K562 (cell line): ENCODE data around the gene ZNRF3. TPM values are rescaled to one million over a fixed set of nuclear protein-coding genes. Genes with fewer than 3 reads are reported as not detected.

ENCODE experiments used
- ATAC-seq: fragments of 200-7000 bp; cut with Tn5 transposase; 3 replicates; pipeline ENCODE4 v1.9.1; 2020; ENCODE audit warnings: moderate library complexity
- BruUV-seq: library from RNA; stranded (reverse); fragments of 400-500 nt; replicated peaks from 2 replicates; lab custom pipeline; 2021; lab: Mats Ljungman, UMichigan
- CTCF ChIA-PET: fragments of 300-600 bp; formaldehyde crosslinking; extraction: SDS; loops from one replicate; lab custom pipeline; 2021; ENCODE audit warnings: low intra/inter-chr PET ratio; lab: Yijun Ruan, JAX
- POLR2A ChIA-PET: fragments of 300-600, 350-650 bp; sonication (Branson Sonifier 250); formaldehyde crosslinking; extraction: SDS; loops from one replicate; lab custom pipeline; 2021; ENCODE audit warnings: antibody characterized with exemption, inconsistent platforms; lab: Yijun Ruan, JAX
- DNase-seq, 4 experiments: peaks; one replicate each; pipeline versions ENCODE4 v3.0.0 to v3.0.0-alpha.2; 2011 to 2018; ENCODE audit warnings: low spot score in 3 of 4, mixed read lengths in 3 of 4; ENCODE audit errors: extremely low read depth in 1 of 4
- FAIRE-seq: peaks from 2 replicates; lab custom pipeline; 2011; peaks lifted over from hg19 to GRCh38; lab: Jason Lieb, UNC
- H2AFZ ChIP-seq: 2 replicates; pipeline ENCODE4 v1.6.0; 2011; ENCODE audit warnings: low read depth, low read length, control low read depth, inconsistent platforms
- H3K27ac ChIP-seq: fragments of 200-600 bp; 3 replicates; pipeline ENCODE4 v1.8.0; 2011; ENCODE audit warnings: low read depth, mild to moderate bottlenecking, control low read depth, inconsistent platforms, low read length, moderate library complexity, mixed read lengths; ENCODE audit errors: extremely low read depth
- H3K27me3 ChIP-seq, 2 experiments: fragments of 300-600 bp in 1 of 2; 2 replicates in 1 of 2; 3 replicates in 1 of 2; pipeline versions ENCODE4 v1.6.0 to v1.8.0; 2011; ENCODE audit warnings: inconsistent platforms in 2 of 2, low read length in 2 of 2, mild to moderate bottlenecking in 1 of 2, mixed read lengths in 1 of 2, moderate library complexity in 1 of 2; ENCODE audit not compliant: control insufficient read depth in 2 of 2, insufficient read depth in 2 of 2
- H3K36me3 ChIP-seq: fragments of 300-600 bp; 3 replicates; pipeline ENCODE4 v1.8.0; 2011; ENCODE audit warnings: mild to moderate bottlenecking, low read length, inconsistent platforms; ENCODE audit not compliant: control insufficient read depth, insufficient read depth
- H3K4me1 ChIP-seq, 2 experiments: fragments of 200-600 bp in 1 of 2; replicated peaks in 1 of 2; 2 replicates in 1 of 2; 3 replicates in 1 of 2; pipeline versions ENCODE4 v1.5.1 to v1.8.0; 2011; ENCODE audit warnings: inconsistent platforms in 2 of 2, low read length in 2 of 2, mild to moderate bottlenecking in 1 of 2, mixed read lengths in 1 of 2, moderate library complexity in 1 of 2; ENCODE audit not compliant: control insufficient read depth in 2 of 2, insufficient read depth in 2 of 2
- H3K4me2 ChIP-seq: 2 replicates; pipeline ENCODE4 v1.6.1; 2011; ENCODE audit warnings: low read length, control low read depth, inconsistent platforms, mixed read lengths; ENCODE audit not compliant: insufficient read depth
- H3K4me3 ChIP-seq: fragments of 200-600 bp; sonication (generic), shearing (Covaris generic); 2 replicates; pipeline ENCODE4 v1.5.1; 2016; ENCODE audit warnings: control low read depth, inconsistent platforms
- H3K79me2 ChIP-seq: fragments of 200-600 bp; 3 replicates; pipeline ENCODE4 v1.8.0; 2011; ENCODE audit warnings: low read length, inconsistent platforms; ENCODE audit not compliant: control insufficient read depth, insufficient read depth
- H3K9ac ChIP-seq, 2 experiments: 2 replicates each; pipeline versions ENCODE4 v1.6.0 to v1.6.1; 2011; ENCODE audit warnings: low read depth in 2 of 2, low read length in 2 of 2, control low read depth in 1 of 2, inconsistent platforms in 1 of 2, mild to moderate bottlenecking in 1 of 2, mixed read lengths in 1 of 2; ENCODE audit not compliant: insufficient read depth in 1 of 2
- H3K9me1 ChIP-seq: one replicate; pipeline ENCODE4 v1.6.0; 2011; ENCODE audit warnings: inconsistent platforms, mild to moderate bottlenecking, low read length, moderate library complexity; ENCODE audit not compliant: control insufficient read depth, insufficient read depth
- H3K9me3 ChIP-seq: replicated peaks from 2 replicates; pipeline ENCODE4 v1.5.1; 2011; ENCODE audit warnings: low read depth, low read length, inconsistent platforms; ENCODE audit not compliant: control insufficient read depth, insufficient read depth
- H4K20me1 ChIP-seq: replicated peaks from 2 replicates; pipeline ENCODE4 v1.6.1; 2011; ENCODE audit warnings: low read length, inconsistent platforms, mixed read lengths; ENCODE audit not compliant: control insufficient read depth, insufficient read depth
- MAFK ChIP-seq: IDR thresholded peaks from 2 replicates; pipeline ENCODE4 v1.6.1; 2011; ENCODE audit warnings: low read length, improper control_type of control experiment
- RBM22 ChIP-seq: fragments of 200-400 bp; formaldehyde crosslinking; IDR thresholded peaks from 2 replicates; pipeline ENCODE4 v1.6.1; 2018; ENCODE audit warnings: low read length, low read depth; ENCODE audit not compliant: poor library complexity, severe bottlenecking
- SMARCA4 ChIP-seq: fragments of 450-650 bp; IDR thresholded peaks from 2 replicates; pipeline ENCODE4 v1.6.1; 2016
- THRAP3 ChIP-seq: fragments of 450-650 bp; IDR thresholded peaks from 2 replicates; pipeline ENCODE4 v1.6.1; 2016; ENCODE audit warnings: mild to moderate bottlenecking, inconsistent platforms, borderline replicate concordance
- WGBS: fragments of 100-300 bp; shearing (Covaris generic); methylation state at CpG from one replicate; pipeline ENCODE4 v1.1.6; 2016; ENCODE audit warnings: low coverage, mixed read lengths; ENCODE audit not compliant: insufficient coverage; ENCODE audit errors: missing lambda C conversion rate; 5-methylcytosine and 5-hydroxymethylcytosine counted together
- in situ Hi-C: fragments of 300-500 bp; cut with MboI; formaldehyde crosslinking; loops from 4 replicates; pipeline ENCODE4 v1.15.0; 2018; ENCODE audit warnings: inconsistent platforms, mixed read lengths
- intact Hi-C: fragments of 100-400 bp; cut with micrococcal nuclease; formaldehyde crosslinking; loops from 2 replicates; pipeline ENCODE4 v1.14.2; 2022
- polyA plus RNA-seq, 8 experiments: library from polyadenylated mRNA; depleted of rRNA in 4 of 8; stranded (reverse) in 5 of 8; unstranded in 3 of 8; fragments of >200 nt; fragmentation: Nextera tagmentation in 2 of 8; fragmentation: Illumina TruSeq in 1 of 8; extraction: Ambion mirVana in 2 of 8; extraction: Trizol in 1 of 8; gene quantifications; 2 replicates each; pipeline versions ENCODE4 v1.2.1 to v1.2.3, GENCODE V29; 2011 to 2014; ENCODE audit warnings: inconsistent platforms in 1 of 8, missing spikeins in 1 of 8
- total RNA-seq, 7 experiments: library from RNA; depleted of rRNA in 6 of 7; stranded (reverse); fragments of >200 nt in 6 of 7; fragmentation: Illumina TruSeq in 2 of 7; extraction: Trizol in 2 of 7; gene quantifications; 2 replicates each; pipeline versions ENCODE4 v1.2.1 to v1.2.3, GENCODE V29; 2011 to 2021; ENCODE audit warnings: low replicate concordance in 1 of 7
- TF ChIP-seq, protein P1 (sequence below), 2 experiments: fragments of 150-350 bp in 1 of 2; IDR thresholded peaks; 2 replicates each; pipeline ENCODE4 v1.6.1; 2012 to 2016; ENCODE audit warnings: low read depth in 2 of 2, low read length in 2 of 2, mild to moderate bottlenecking in 1 of 2, moderate library complexity in 1 of 2
- TF ChIP-seq, protein P2 (sequence below), 2 experiments: fragments of 450-650 bp in 1 of 2; sonication (generic) in 1 of 2; formaldehyde crosslinking; conservative IDR thresholded peaks; 2 replicates each; pipeline versions ENCODE4 v1.4.0 to v1.8.1; 2020 to 2022; ENCODE audit warnings: mild to moderate bottlenecking in 1 of 2, missing genetic modification reagents in 1 of 2

ZNRF3 gene
- total and polyA plus RNA-seq, 9 of the 15 experiments (the other 6 are each of a cell fraction or from before 2014, with no cell fraction given) = 0.41 to 5.9 (median 1.7) TPM

DNA sequence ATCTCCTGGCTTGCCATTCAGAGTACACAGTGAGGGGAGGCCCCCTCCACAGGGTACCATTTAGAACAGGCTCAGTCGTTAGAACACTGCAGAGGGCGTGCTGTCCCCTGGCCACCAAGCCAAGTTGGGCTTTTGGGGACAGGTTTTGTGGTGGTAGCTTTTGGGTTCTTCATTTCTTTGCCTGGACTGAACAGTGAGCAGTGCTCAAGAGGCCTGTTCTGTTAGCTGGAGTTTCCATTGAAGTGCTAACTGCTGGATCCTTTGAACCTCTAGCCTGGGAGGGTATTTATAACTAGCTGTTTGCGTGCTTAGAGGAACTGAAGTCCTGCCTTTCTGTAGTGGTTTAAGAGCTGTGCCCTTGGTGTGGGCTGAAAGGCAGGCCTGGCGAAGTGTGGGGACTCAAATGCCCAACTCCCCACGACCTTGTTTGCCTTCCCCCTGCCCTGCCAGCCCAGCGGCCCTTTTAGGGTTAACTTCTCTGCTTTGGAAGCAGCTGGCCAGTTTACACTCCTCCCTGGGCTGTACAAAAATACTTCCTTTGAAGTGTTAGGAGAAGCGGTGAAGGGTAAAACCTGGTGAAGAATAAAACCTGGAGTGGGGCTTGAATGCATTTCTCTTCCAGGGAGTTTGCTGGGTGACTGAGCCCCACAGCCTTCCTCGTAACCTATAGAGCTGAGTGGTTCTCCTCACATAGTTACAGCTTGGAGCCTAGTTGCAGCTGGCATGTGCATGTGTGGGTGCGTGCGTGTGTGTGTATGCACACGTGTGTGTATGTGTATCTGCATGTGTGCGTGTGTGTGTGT lies 34.6 kb downstream of the ZNRF3 start:
- ChIA-PET POLR2A (interaction anchor here (0.6 to 2.9 kb wide), 4 partner anchors 10 to 1781 kb away, joined by 3 to 11 read pairs (median 3); no protein-coding TSS in a partner anchor), CTCF (no interaction called here)
- no peak overlapping the region for H3K27ac ChIP-seq
- no peaks in the 10 kb centered on the region; a peak in 1 of 5 replicates for H3K4me1 ChIP-seq
- H2AFZ ChIP-seq = no peak overlapping the region
- H3K4me2 ChIP-seq = no peak overlapping the region
- H3K9me1 ChIP-seq = no peaks in the 10 kb centered on the region
- ATAC-seq (peak; percentile 71), DNase-seq (no peak), FAIRE-seq (no peak)
- no peak overlapping the region for H3K4me3 ChIP-seq
- H4K20me1 ChIP-seq = 0 out of 2 replicates have a peak, but pooled peaks cover 3% of the 10 kb centered on the region
- H3K36me3 ChIP-seq = no peaks in the 10 kb centered on the region
- no peaks in the 10 kb centered on the region for H3K9me3 ChIP-seq
- no peaks in the 10 kb centered on the region for H3K27me3 ChIP-seq
- intact Hi-C loops = no loop called here
- in situ Hi-C loops = no loop called here
- BruUV-seq = no TSS peak
- H3K9ac ChIP-seq = peak overlapping the region in 1 of 2 experiments; percentile 4; a peak in 1 of 4 replicates
- H3K79me2 ChIP-seq = peaks cover 2% of the 10 kb centered on the region; the same call in 2 of the 3 replicates
- TF ChIP-seq MAFK (no peak), RBM22 (no peak), SMARCA4 (no peak), THRAP3 (no peak)
- TF ChIP-seq, protein P1, sequence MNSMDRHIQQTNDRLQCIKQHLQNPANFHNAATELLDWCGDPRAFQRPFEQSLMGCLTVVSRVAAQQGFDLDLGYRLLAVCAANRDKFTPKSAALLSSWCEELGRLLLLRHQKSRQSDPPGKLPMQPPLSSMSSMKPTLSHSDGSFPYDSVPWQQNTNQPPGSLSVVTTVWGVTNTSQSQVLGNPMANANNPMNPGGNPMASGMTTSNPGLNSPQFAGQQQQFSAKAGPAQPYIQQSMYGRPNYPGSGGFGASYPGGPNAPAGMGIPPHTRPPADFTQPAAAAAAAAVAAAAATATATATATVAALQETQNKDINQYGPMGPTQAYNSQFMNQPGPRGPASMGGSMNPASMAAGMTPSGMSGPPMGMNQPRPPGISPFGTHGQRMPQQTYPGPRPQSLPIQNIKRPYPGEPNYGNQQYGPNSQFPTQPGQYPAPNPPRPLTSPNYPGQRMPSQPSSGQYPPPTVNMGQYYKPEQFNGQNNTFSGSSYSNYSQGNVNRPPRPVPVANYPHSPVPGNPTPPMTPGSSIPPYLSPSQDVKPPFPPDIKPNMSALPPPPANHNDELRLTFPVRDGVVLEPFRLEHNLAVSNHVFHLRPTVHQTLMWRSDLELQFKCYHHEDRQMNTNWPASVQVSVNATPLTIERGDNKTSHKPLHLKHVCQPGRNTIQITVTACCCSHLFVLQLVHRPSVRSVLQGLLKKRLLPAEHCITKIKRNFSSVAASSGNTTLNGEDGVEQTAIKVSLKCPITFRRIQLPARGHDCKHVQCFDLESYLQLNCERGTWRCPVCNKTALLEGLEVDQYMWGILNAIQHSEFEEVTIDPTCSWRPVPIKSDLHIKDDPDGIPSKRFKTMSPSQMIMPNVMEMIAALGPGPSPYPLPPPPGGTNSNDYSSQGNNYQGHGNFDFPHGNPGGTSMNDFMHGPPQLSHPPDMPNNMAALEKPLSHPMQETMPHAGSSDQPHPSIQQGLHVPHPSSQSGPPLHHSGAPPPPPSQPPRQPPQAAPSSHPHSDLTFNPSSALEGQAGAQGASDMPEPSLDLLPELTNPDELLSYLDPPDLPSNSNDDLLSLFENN (IDR thresholded peaks at IDR 0.05; ENCODE audit: low read depth in 2 of 2, low read length in 2 of 2) = no peak
- TF ChIP-seq, protein P2, sequence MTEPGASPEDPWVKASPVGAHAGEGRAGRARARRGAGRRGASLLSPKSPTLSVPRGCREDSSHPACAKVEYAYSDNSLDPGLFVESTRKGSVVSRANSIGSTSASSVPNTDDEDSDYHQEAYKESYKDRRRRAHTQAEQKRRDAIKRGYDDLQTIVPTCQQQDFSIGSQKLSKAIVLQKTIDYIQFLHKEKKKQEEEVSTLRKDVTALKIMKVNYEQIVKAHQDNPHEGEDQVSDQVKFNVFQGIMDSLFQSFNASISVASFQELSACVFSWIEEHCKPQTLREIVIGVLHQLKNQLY (CRISPR knock-in tag; conservative IDR thresholded peaks at IDR 0.05) = no peak
- 52% methylated on average over 9 of the region's 12 CpGs for WGBS
